C4-2B (cell line): ENCODE data around the gene RRP36.

Experiments used
- H3K27ac ChIP-seq: fragments of 450-650 bp; 2 replicates; pipeline ENCODE4 v1.5.1; 2017
- CTCF ChIP-seq: fragments of 450-650 bp; conservative IDR thresholded peaks from 2 replicates; pipeline ENCODE4 v1.5.1; 2017; ENCODE audit warnings: mild to moderate bottlenecking
- ZFX ChIP-seq: fragments of 450-650 bp; IDR thresholded peaks from 2 replicates; pipeline ENCODE4 v1.6.1; 2017

The RRP36 gene

GRCh38 chr6:43009124-43009523 lies 12.3 kb upstream of the RRP36 start:
- H3K27ac ChIP-seq: no peak overlapping the region
- TF ChIP-seq ZFX: no peak
- no peak; the same call in 1 of the 2 replicates for TF ChIP-seq CTCF

- no peak overlapping the region for H3K27ac ChIP-seq
- no peak for TF ChIP-seq ZFX
Observed at GRCh38 chr6:43011207-43011606, 10.2 kb upstream of the RRP36 start.

- TF ChIP-seq ZFX: no peak
- no peak for TF ChIP-seq CTCF
- no peak overlapping the region for H3K27ac ChIP-seq
Observed at GRCh38 chr6:43012364-43012763, 9.1 kb upstream of the RRP36 start.

- TF ChIP-seq ZFX (0 out of 2 replicates have a peak, but pooled peaks have one; percentile 30), CTCF (no peak)
- peak overlapping the region; percentile 83 for H3K27ac ChIP-seq
Observed at GRCh38 chr6:43013097-43013842, 8.2 kb upstream of the RRP36 start.

- H3K27ac ChIP-seq: peak within 1 kb of the TSS; percentile 83
Observed at GRCh38 chr6:43013843-43014433, 7.5 kb upstream of the RRP36 start, which contains the start of the genes KLHDC3 and MEA1. TSS of gene KLHDC3 (plus strand) at chr6:43014249. CDS start at chr6:43017193, 2,944 bp downstream. TSS of gene MEA1 (minus strand) at chr6:43013946. CDS start at chr6:43013813, 133 bp downstream.

GRCh38 chr6:43014434-43014909 lies 7.0 kb upstream of the RRP36 start:
- peak overlapping the region; percentile 83 for H3K27ac ChIP-seq
- TF ChIP-seq CTCF (no peak), ZFX (no peak)

More at GRCh38 chr6:43013843-43014433, 7.5 kb upstream of the RRP36 start, which contains the start of the genes KLHDC3 and MEA1:
- no peak for TF ChIP-seq CTCF
- peak; percentile 14; the same call in 1 of the 2 replicates for TF ChIP-seq ZFX

GRCh38 chr6:43016176-43016942 lies 5.1 kb upstream of the RRP36 start:
- TF ChIP-seq ZFX (no peak), CTCF (no peak)
- no peak overlapping the region for H3K27ac ChIP-seq
